ENCODE results near the gene RNF150.

Gene RNF150

DNA sequence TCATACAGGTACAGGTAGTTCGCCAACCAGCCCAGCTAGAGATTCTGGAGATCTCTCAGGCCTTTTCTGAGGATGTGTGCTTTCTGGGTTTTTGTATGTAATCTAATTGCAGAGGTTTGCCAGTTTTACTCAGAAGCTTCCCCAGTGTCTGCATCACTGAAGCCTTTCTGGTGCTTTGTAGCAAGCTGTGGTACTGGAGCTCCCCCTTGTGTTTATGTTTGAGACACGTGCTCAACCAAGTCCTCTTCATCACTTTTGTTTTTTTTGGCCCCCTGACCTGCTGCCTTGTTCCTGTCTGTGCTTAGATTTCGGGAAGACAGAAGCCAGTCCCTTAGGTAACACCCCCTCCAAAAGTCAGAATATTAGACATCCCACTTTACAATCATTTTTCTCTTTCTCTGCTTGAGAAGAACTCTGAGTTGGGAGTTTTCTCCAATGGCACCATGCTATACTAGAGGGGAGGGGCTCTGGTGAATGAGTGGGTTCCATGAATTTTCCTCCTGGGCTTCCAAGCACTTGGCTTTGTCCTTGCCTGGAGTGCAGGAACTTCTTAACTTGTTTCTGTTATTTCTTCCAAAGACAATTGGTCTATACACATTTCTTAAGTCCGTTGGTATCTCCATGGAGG is 248.7 kb downstream of the RNF150 start:
- Histone ChIP-seq H3F3A (ENCODE audit: low read depth) (no peaks in the 10 kb centered on the region), H3K9me2 (replicated peaks; ENCODE audit: low read depth, low read length) (no peaks in the 10 kb centered on the region), H3K36me3 (ENCODE audit: insufficient read depth, low read length) (no peaks in the 10 kb centered on the region), H3K79me2 (ENCODE audit: insufficient read depth, low read length) (no peaks in the 10 kb centered on the region), H3K27me3 (ENCODE audit: insufficient read depth, low read length, poor library complexity, severe bottlenecking) (no peaks in the 10 kb centered on the region), H3K4me2 (ENCODE audit: low read depth, low read length, poor library complexity, severe bottlenecking) (no peak overlapping the region), H3K4me1 (ENCODE audit: insufficient read depth, low read length, poor library complexity, severe bottlenecking) (no peaks in the 10 kb centered on the region), H3K9me3 (ENCODE audit: insufficient read depth, low read depth, low read length) (peaks cover 3% of the 10 kb centered on the region; the same call in 1 of the 2 replicates), H3K9ac (ENCODE audit: low read depth, low read length, poor library complexity, severe bottlenecking) (no peak overlapping the region), H2AFZ (ENCODE audit: low read length) (peak overlapping the region; percentile 58; the same call in 1 of the 2 replicates), H4K20me1 (ENCODE audit: insufficient read depth, low read length, poor library complexity, severe bottlenecking) (no peaks in the 10 kb centered on the region), H3K4me3 (ENCODE audit: low read length, poor library complexity, severe bottlenecking) (no peak overlapping the region)
- TF ChIP-seq EZH2phosphoT487 (IDR thresholded peaks at IDR 0.05; ENCODE audit: borderline replicate concordance): no peak
- TF ChIP-seq, protein P1, sequence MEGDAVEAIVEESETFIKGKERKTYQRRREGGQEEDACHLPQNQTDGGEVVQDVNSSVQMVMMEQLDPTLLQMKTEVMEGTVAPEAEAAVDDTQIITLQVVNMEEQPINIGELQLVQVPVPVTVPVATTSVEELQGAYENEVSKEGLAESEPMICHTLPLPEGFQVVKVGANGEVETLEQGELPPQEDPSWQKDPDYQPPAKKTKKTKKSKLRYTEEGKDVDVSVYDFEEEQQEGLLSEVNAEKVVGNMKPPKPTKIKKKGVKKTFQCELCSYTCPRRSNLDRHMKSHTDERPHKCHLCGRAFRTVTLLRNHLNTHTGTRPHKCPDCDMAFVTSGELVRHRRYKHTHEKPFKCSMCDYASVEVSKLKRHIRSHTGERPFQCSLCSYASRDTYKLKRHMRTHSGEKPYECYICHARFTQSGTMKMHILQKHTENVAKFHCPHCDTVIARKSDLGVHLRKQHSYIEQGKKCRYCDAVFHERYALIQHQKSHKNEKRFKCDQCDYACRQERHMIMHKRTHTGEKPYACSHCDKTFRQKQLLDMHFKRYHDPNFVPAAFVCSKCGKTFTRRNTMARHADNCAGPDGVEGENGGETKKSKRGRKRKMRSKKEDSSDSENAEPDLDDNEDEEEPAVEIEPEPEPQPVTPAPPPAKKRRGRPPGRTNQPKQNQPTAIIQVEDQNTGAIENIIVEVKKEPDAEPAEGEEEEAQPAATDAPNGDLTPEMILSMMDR (conservative IDR thresholded peaks at IDR 0.05; ENCODE audit: low read length): peak; percentile 82

DNA sequence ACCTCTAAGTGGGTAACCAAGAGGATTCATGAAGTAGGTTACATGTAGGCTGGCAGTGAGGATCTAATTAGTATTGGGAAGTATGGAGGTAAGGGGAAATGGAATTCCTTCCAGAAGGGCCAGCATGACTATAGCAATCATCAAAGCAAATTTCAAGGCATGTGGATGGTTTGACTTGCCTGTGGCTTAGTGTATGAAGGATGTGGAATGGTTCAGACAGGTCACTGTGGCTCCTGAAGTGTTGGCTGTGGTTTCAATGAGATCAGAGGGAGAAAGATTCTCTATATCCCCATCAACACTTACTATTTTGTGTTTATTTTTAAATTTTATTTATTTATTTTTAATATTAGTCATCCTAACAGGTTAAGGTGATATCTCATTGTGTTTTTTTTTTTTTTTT is 255.5 kb downstream of the RNF150 start:
- Histone ChIP-seq H3K36me3 (ENCODE audit: insufficient read depth, low read length) (no peaks in the 10 kb centered on the region), H2AFZ (ENCODE audit: low read length) (no peak overlapping the region), H3K9me3 (ENCODE audit: insufficient read depth, low read depth, low read length) (no peaks in the 10 kb centered on the region), H4K20me1 (ENCODE audit: insufficient read depth, low read length, poor library complexity, severe bottlenecking) (no peaks in the 10 kb centered on the region), H3K9ac (ENCODE audit: low read depth, low read length, poor library complexity, severe bottlenecking) (no peak overlapping the region), H3K4me1 (ENCODE audit: insufficient read depth, low read length, poor library complexity, severe bottlenecking) (peaks cover 5% of the 10 kb centered on the region), H3K4me2 (ENCODE audit: low read depth, low read length, poor library complexity, severe bottlenecking) (no peak overlapping the region), H3K27me3 (ENCODE audit: insufficient read depth, low read length, poor library complexity, severe bottlenecking) (no peaks in the 10 kb centered on the region), H3F3A (ENCODE audit: low read depth) (no peaks in the 10 kb centered on the region), H3K4me3 (ENCODE audit: low read length, poor library complexity, severe bottlenecking) (no peak overlapping the region), H3K9me2 (replicated peaks; ENCODE audit: low read depth, low read length) (no peaks in the 10 kb centered on the region), H3K79me2 (ENCODE audit: insufficient read depth, low read length) (no peaks in the 10 kb centered on the region)
- TF ChIP-seq EZH2phosphoT487 (IDR thresholded peaks at IDR 0.05; ENCODE audit: borderline replicate concordance): no peak
- TF ChIP-seq, protein P1 (conservative IDR thresholded peaks at IDR 0.05; ENCODE audit: low read length): no peak

DNA sequence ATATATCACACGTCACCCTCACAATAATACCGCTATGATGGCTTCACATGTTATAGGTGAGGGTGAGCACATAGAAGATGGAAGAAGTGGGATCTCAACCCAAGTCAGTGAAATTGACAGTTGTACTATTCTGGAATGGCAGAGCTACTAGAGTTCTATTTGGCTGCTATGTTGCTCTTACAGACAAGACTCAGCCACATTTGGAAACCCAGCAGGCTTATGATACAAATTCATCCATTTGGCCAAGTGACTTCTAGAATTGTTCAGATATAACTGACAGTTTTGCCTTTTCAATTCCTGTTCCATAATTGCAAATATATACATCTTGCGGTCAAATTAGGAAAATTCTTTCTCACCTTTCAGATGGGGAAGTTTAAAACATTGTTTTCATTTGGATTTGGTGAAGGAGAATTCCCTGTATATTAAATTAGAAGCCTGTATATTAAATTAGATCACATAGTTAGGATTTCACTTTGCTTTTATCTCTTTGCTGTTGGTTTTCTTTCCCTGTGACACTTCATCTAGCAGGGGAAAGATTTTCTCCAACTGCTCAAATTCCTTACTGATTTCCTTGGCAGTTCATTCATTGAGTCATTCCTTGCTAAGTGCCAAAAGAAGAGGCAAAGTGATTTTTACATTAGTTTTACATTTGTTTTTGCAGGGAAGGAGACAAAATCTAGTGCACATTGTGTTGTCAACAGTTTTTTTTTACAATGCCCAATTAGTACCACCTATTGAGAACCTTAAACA is 256.5 kb downstream of the RNF150 start:
- Histone ChIP-seq H2AFZ (ENCODE audit: low read length) (no peak overlapping the region), H3K4me2 (ENCODE audit: low read depth, low read length, poor library complexity, severe bottlenecking) (no peak overlapping the region), H4K20me1 (ENCODE audit: insufficient read depth, low read length, poor library complexity, severe bottlenecking) (no peaks in the 10 kb centered on the region), H3F3A (ENCODE audit: low read depth) (no peaks in the 10 kb centered on the region), H3K36me3 (ENCODE audit: insufficient read depth, low read length) (no peaks in the 10 kb centered on the region), H3K9ac (ENCODE audit: low read depth, low read length, poor library complexity, severe bottlenecking) (no peak overlapping the region), H3K27me3 (ENCODE audit: insufficient read depth, low read length, poor library complexity, severe bottlenecking) (no peaks in the 10 kb centered on the region), H3K9me3 (ENCODE audit: insufficient read depth, low read depth, low read length) (no peaks in the 10 kb centered on the region), H3K79me2 (ENCODE audit: insufficient read depth, low read length) (no peaks in the 10 kb centered on the region), H3K4me1 (ENCODE audit: insufficient read depth, low read length, poor library complexity, severe bottlenecking) (peaks cover 5% of the 10 kb centered on the region), H3K4me3 (ENCODE audit: low read length, poor library complexity, severe bottlenecking) (no peak overlapping the region), H3K9me2 (replicated peaks; ENCODE audit: low read depth, low read length) (no peaks in the 10 kb centered on the region)
- TF ChIP-seq EZH2phosphoT487 (IDR thresholded peaks at IDR 0.05; ENCODE audit: borderline replicate concordance): no peak
- TF ChIP-seq, protein P1 (conservative IDR thresholded peaks at IDR 0.05; ENCODE audit: low read length): no peak
